Stimulated activated CD8-positive, alpha-beta memory T cell treated with anti-CD3 and anti-CD28 coated beads, Interleukin-4, amount 100 ng/mL, for 24 hours (primary cell): ENCODE results near the gene RABEPK.
"Not testable (repeated sequence)": the region's sequence is repeated elsewhere in the genome, so short reads cannot be mapped to it uniquely, and the experiment has no call there.

Experiments used
- DNase-seq: peaks from one replicate; pipeline ENCODE4 v3.0.0-alpha.2; 2020; ENCODE audit warnings: low read depth

Gene RABEPK

GRCh38 chr9:125243792-125244260 lies 43.5 kb downstream of the RABEPK start:
- DNase-seq = no peak

DNA sequence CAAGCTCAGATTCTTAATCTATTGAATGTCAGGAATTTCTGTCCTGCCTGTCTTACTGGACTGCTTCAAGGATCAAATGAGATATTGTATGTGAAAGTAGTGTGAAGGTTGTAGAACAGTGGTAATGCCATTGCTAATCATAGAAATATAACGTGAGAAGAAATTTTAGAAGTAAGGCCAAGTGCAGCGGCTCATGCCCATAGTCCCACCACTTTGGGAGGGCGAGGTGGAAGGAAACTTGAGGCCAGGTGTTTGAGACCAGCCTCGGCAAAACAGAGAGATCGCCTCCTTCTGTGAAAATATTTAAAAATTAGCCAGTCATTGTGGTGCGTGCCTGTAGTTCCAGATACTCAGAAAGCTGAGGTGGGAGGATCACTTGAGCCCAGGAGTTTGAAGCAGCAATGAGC lies 45.9 kb downstream of the RABEPK start:
- DNase-seq = no peak

DNA sequence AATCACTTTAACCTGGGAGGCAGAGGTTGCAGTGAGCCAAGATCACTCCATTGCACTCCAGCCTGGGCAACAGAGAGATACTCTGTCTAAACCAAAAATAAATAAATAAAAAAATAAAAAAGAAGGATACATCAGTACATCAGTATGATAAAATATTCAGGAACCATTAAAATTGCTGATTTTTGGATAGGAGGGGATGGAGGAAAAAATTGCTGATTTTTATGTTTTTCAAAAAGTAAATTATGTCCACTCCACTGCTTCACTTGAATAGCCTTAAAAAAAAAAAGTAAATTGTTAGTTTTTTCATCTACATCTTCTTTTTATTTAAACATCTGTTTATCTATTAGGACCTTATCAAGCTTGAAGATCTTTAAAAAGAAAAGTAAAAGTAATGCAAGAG lies 53.9 kb downstream of the RABEPK start:
- no peak for DNase-seq

GRCh38 chr9:125255781-125256391 lies 55.5 kb downstream of the RABEPK start:
- DNase-seq = no peak

- DNase-seq = no peak
Measured at GRCh38 chr9:125258160-125258785, 57.9 kb downstream of the RABEPK start.

DNA sequence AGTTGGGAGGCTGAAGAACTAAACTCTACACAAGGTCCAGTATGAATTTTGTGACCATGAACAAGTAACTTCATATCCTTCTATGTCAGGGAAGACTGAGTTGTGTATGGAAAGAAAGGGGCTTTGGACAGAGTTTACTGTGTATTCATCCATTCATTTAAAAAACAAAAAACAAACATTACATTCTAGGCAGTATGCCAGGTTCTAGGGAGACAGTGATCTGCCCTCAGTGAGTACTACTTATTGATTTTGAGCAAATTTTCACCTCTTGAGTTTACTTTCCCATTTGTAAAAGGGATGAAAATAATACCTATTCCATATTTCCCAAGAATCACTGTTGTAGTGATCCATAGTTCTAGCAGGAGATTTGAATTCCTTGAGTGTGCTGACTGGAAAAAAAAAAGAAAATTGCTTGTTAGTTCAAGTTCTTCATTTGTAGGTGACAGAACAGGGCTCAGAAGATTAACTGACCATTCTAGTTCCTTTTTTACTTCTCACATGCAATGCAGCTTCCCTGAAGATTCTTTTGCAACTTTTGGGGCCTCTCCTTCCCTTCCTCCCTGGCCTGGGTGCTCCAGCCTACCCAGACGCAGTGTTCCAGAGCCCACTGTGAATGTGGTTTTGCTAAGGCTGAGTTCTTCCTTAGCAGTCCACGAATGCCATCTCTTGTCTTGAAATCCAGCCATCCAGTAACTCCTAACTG lies 58.6 kb downstream of the RABEPK start:
- DNase-seq = no peak

DNA sequence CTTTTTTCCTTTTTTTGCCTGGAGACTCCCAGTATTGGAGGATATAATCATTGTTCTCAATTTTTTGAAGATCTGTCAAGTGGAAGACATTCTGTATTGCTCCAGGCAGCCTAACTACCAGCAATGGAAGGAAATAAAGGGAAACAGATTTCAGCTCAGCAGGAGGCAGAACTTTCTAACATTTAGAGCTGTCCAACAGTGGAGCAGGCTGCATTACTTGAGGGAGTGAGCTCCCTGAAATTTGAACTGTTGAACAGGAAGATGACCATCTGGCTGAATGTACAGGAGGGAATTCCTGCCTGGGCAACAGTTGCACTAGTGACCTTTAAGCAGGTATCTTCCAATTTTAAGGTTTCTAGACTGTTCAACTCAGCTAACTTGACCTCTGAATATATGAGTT lies 60.2 kb downstream of the RABEPK start:
- DNase-seq = no peak

DNA sequence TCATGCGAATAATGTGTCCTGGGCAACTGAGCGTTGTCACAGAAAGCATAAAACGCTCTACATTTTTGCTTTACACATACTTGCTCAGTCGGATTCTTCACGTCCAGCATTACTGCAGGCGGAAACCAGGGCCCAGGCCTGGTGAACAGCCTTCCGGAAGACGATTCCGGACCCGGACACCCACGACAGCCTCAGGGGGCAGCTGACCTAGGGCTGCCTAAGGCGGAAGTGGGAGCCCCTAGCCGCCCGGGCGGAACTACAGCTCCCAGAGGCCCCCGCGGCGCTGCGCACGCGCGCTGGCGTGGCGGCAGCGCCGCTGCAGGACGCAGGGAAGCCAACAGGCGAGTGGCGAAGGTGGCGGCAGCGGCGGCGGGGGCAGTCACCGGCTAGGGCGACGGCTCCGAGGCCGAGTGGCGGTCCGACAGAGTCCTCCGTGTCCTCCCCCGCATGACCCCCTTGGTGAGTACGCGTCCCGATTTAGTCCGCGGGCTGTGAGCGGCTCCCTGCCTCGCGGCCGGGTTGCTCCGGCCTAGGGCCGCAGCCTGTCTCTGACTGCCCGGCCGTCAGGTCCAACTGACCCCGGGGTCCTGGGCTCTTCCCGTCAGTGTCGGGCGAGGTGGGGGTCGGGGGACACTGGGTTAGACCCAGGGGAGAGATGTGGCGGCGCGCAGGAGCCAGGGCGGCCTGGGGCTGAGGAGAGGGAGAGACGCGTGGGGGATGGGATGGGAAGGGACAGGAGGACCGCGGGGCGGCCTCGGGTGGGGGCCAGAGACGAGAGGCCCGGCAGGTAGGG lies 61.4 kb downstream of the RABEPK start, which contains the start of gene GAPVD1:
Gene GAPVD1, plus strand, starts transcription at position 326 of the 793 bp plus-strand sequence. CDS start 37,096 bp downstream, outside the sequence.
- DNase-seq = peak; percentile 84

DNA sequence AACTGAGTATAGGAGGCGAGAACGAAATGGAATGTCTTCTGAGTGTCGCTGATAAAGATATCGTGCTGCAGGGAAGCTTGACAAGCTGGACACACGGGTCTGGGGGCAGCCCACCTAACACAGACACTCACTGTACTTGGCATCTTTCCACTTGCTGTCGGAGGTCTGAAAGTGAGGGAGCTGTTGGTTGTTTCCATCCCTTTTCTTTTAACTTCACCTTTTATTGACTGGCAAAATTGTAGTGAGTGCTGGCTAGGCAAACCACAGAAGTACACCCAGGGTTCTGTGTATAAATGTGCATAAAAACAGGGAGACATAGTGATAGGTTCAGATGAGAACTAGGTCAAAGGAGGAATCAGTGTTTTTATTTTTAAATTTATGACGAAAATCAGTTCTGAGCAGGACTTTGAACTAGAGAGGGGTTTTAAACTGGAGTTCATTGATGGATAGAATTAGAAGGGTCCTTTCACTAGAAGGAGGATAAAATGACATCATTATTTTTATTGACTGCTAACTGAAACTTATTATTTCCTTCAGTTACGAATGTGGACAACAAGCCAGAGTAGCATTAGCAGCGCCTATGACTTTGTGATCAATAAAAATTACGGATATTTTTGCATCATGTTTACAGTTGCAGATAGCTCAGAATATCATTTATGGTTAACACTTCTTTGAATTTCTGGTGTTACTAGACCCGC lies 62.1 kb downstream of the RABEPK start:
- DNase-seq = no peak

- not testable (repeated sequence) for DNase-seq
Measured at GRCh38 chr9:125264068-125264467, 63.7 kb downstream of the RABEPK start.

DNA sequence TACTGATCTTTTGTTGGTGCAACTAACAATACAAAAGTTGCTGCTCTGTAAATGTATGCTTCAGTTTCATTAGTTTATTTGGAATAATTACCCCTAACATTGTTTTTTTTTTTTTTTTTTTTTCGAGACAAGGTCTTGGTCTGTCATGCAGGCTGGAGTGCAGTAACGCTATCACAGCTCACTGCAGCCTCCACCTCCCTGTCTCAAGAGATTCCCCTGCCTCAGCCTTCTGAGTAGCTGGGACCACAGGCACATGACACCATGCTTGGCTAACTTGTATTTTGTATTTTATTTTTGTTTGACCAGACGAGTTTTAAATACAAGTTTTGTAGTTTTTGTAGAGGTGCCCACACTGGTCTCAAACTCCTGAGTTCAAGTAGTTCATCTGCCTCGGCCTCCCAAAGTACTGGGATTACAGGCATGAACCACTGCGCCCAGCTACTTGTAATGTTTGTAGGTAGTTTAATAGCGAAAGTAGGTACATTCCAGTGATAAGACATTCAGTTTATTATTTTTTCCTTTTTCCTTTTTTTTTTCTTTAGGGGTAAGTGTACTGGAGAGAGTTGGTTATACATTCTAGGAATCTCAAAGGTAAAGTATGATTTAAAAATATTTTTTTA lies 68.2 kb downstream of the RABEPK start:
- no peak for DNase-seq

- DNase-seq = no peak
Measured at GRCh38 chr9:125269014-125269397, 68.7 kb downstream of the RABEPK start.

- DNase-seq = no peak
Measured at GRCh38 chr9:125271081-125271480, 70.7 kb downstream of the RABEPK start.

- no peak for DNase-seq
Measured at GRCh38 chr9:125272697-125273096, 72.4 kb downstream of the RABEPK start.

- DNase-seq = no peak
Measured at GRCh38 chr9:125276771-125277170, 76.4 kb downstream of the RABEPK start.

DNA sequence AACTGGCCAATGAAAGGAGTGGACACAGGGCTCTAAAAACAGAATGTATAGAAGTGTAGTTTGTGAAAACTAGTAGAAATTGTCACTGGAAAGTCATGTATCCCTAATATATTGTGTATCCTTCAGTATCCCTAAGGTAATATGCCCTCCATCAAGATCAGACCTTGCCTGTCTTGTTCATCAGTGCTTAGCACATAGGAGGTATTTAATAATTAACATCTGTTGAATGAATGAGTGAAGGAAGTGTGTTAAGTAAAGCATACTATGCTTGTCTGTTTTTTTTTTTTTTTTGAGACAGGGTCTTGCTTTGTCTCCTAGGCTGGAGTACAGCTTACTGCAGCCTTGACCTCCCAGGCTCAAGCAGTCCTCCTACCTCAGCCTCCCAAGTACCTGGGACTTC lies 77.1 kb downstream of the RABEPK start:
- DNase-seq = no peak

GRCh38 chr9:125280945-125281344 lies 80.6 kb downstream of the RABEPK start:
- no peak for DNase-seq
